ENCODE results near the gene ATXN7L1.

GRCh38 chr7:105637755-105638154 lies 238.6 kb downstream of the ATXN7L1 start:
- no peak for TF ChIP-seq EP300 (IDR thresholded peaks at IDR 0.05)
- TF ChIP-seq CTCF (IDR thresholded peaks at IDR 0.05) = no peak
- TF ChIP-seq POLR2AphosphoS5 (IDR thresholded peaks at IDR 0.05) = no peak

Measured in gastroesophageal sphincter (tissue), 3 donors.